Measurements from ENCODE around the gene HECTD1.
"Not testable (repeated sequence)": the region's sequence is repeated elsewhere in the genome, so short reads cannot be mapped to it uniquely, and the experiment has no call there.

Gene HECTD1

DNA sequence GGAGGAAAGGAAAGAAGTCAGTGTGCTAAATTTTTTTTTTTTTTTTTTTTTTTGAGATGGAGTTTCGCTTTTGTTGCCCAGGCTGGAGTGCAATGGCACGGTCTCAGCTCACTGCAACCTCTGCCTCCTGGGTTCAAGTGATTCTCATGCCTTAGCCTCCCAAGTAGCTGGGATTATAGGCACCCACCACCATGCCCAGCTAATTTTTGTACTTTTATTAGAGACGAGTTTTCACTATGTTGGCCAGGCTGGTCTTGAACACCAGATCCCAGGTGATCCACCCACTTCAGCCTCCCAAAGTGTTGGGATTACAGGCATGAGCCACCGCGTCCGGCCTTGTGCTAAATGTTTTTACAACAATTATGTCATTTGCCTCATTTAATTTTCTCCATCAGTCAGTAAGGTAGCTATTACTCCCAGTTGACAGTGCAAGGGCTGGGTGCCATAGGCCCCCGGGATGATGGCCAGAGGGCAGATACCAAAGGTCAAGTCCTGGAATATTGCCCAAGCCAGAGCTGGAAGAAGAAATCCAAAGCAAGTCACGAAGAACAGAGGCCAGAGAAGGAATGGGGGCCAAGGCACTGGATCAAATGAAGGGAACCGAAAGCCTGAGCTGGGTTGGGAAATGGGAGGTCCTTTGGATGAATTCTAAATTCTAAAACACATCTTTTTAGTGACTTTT is 154.5 kb downstream of the HECTD1 start:
- not testable (repeated sequence) for DNase-seq (ENCODE audit: low read depth, low spot score)

DNA sequence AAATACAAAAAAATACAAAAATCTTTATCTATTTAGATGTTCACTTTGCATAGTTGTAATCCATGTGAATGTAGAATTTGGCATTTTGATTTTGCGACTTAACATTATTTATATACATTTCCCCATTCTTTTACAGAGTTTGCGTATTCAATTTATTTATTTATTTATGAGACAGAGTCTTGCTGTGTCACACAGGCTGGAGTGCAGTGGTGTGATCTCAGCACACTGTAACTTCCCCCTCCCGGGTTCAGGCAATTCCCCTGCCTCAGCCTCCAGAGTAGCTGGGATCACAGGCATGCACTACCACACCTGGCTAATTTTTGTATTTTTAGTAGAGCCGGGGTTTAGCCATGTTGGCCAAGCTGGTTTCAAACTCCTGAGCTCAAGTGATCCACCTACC is 156.1 kb downstream of the HECTD1 start:
- no peak for DNase-seq (ENCODE audit: low read depth, low spot score)

DNA sequence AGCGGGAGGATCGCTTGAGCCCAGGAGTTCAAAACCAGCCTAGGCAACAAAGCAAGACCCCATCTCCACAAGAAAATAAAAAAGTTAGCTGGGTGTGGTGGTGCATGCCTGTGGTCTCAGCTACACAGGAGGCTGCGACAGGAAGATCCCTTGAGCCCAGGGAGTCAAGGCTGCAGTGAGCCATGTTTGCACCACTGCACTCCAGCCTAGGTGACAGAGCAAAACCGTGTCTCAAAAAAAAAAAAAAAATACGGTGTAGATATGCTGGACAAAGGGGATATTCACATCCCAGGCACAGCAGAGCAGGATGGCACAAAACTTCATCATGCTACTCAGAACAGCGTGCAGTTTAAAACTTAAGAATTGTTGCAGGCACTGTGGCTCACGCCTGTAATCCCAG is 156.6 kb downstream of the HECTD1 start:
- no peak for DNase-seq (ENCODE audit: low read depth, low spot score)

Data from activated CD4-positive, CD25-positive, alpha-beta regulatory T cell treated with anti-CD3 and anti-CD28 coated beads, Interleukin-2, amount 50 U/mL, for 16 hours (primary cell).